Measurements from ENCODE around the gene DTD2. TPM values are rescaled to one million over a fixed set of nuclear protein-coding genes. Genes with fewer than 3 reads are reported as not detected.

Gene DTD2
- total RNA-seq, 1 donor from 2014 or later = 22.2 TPM

DNA sequence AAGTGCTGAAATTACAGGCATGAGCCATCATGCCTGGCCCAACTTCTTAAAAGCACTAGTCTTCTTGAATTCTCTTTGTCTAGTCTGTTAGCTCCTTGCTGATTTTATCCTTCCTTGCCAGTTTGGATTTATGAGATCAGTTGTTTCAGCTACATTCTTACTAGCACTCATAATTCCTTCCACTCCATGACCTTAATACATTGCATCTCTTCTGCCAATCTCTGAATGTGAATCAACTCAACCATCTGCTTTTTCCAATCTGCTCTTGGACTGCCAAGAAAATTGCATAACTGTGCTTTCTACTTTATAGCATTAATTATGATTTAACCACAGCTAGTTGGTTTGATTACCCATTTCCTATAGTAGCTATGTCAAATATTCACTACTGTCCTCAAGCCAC is 22.0 kb downstream of the DTD2 start:
- H3K9me3 Mint-ChIP-seq (ENCODE audit: low read depth) = peaks cover 14% of the 10 kb centered on the region
- no peak for DNase-seq (ENCODE audit: low spot score, unreplicated experiment)
- no peak overlapping the region for H3K27ac Mint-ChIP-seq
- no peaks in the 10 kb centered on the region for H3K4me1 Mint-ChIP-seq (ENCODE audit: low read depth)
- peaks cover 25% of the 10 kb centered on the region for H3K36me3 Mint-ChIP-seq (ENCODE audit: insufficient read depth)
- TF ChIP-seq, protein P1, sequence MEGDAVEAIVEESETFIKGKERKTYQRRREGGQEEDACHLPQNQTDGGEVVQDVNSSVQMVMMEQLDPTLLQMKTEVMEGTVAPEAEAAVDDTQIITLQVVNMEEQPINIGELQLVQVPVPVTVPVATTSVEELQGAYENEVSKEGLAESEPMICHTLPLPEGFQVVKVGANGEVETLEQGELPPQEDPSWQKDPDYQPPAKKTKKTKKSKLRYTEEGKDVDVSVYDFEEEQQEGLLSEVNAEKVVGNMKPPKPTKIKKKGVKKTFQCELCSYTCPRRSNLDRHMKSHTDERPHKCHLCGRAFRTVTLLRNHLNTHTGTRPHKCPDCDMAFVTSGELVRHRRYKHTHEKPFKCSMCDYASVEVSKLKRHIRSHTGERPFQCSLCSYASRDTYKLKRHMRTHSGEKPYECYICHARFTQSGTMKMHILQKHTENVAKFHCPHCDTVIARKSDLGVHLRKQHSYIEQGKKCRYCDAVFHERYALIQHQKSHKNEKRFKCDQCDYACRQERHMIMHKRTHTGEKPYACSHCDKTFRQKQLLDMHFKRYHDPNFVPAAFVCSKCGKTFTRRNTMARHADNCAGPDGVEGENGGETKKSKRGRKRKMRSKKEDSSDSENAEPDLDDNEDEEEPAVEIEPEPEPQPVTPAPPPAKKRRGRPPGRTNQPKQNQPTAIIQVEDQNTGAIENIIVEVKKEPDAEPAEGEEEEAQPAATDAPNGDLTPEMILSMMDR (IDR thresholded peaks at IDR 0.05; ENCODE audit: unreplicated experiment) = no peak
- H3K4me3 Mint-ChIP-seq (ENCODE audit: low read depth) = no peak overlapping the region
- no peaks in the 10 kb centered on the region for H3K27me3 Mint-ChIP-seq

GRCh38 chr14:31430634-31431264 is 26.6 kb downstream of the DTD2 start:
- Mint-ChIP-seq H3K27ac (no peak overlapping the region), H3K4me3 (ENCODE audit: low read depth) (no peak overlapping the region), H3K4me1 (ENCODE audit: low read depth) (no peaks in the 10 kb centered on the region), H3K27me3 (no peaks in the 10 kb centered on the region), H3K36me3 (ENCODE audit: insufficient read depth) (peaks cover 11% of the 10 kb centered on the region), H3K9me3 (ENCODE audit: low read depth) (peaks cover 9% of the 10 kb centered on the region)
- DNase-seq (ENCODE audit: low spot score, unreplicated experiment) = no peak
- TF ChIP-seq, protein P1 (IDR thresholded peaks at IDR 0.05; ENCODE audit: unreplicated experiment) = no peak

DNA sequence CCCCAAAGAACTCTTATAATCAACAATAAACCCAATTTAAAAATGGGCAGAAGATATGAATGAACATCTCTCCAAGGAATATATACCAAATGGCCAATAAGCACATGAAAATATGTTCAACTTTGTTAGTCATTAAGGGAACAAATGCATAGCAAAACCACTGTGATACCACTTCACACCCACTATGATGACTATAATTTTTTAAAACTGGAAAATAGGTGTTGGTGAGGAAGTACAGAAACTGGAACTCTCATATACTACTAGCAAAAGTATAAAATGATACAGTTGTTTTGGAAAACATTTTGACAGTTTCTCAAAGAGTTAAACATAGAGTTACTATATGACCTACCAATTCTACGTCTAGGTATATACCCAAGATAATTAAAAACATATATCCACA is 27.5 kb downstream of the DTD2 start:
- no peak overlapping the region for H3K4me3 Mint-ChIP-seq (ENCODE audit: low read depth)
- H3K27me3 Mint-ChIP-seq = no peaks in the 10 kb centered on the region
- no peaks in the 10 kb centered on the region for H3K4me1 Mint-ChIP-seq (ENCODE audit: low read depth)
- TF ChIP-seq, protein P1 (IDR thresholded peaks at IDR 0.05; ENCODE audit: unreplicated experiment) = no peak
- H3K9me3 Mint-ChIP-seq (ENCODE audit: low read depth) = peaks cover 9% of the 10 kb centered on the region
- no peak overlapping the region for H3K27ac Mint-ChIP-seq
- H3K36me3 Mint-ChIP-seq (ENCODE audit: insufficient read depth) = peaks cover 11% of the 10 kb centered on the region
- no peak for DNase-seq (ENCODE audit: low spot score, unreplicated experiment)

DNA sequence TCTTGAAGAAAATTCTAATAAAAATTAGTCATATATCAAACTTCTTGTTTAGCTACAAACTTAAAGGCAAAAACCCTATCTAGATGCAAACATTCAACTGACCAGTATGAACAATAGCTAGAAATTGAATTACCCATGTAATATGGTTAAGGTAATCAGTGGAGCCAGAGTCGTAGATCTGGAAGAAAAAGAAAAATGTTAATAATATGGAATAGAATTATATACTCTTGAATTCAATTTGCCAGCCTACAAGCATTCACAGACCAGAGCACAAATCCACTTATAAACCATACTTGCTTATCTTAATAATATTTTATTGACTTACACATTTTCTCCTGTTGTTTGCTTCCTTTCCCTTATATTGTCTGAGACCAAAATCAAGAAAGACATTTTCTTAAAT is 29.3 kb downstream of the DTD2 start:
- TF ChIP-seq, protein P1 (IDR thresholded peaks at IDR 0.05; ENCODE audit: unreplicated experiment) = no peak

DNA sequence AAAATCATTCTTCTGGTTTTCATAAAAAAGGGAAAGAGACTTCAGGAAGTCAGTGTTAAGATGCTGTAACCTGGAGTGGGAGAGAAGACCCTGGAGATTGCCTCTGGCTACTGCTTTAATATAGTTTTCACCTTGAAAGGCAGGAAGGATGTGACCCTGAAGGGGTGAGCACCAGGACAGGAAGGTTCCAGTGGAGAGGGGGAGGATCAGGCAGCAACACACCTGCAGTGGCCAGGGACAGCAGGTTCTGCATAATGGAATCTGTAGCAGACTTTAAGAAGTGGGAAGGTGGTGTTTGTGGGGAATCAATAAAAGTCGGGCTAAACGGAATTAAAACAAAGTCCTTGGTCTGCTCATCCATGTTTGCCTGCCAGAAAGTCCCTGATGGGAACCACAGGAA is 30.6 kb downstream of the DTD2 start:
- Mint-ChIP-seq H3K4me3 (ENCODE audit: low read depth) (no peak overlapping the region), H3K27ac (no peak overlapping the region), H3K27me3 (no peaks in the 10 kb centered on the region), H3K9me3 (ENCODE audit: low read depth) (peaks cover 3% of the 10 kb centered on the region), H3K36me3 (ENCODE audit: insufficient read depth) (peaks cover 3% of the 10 kb centered on the region), H3K4me1 (ENCODE audit: low read depth) (no peaks in the 10 kb centered on the region)
- DNase-seq (ENCODE audit: low spot score, unreplicated experiment) = no peak
- TF ChIP-seq, protein P1 (IDR thresholded peaks at IDR 0.05; ENCODE audit: unreplicated experiment) = no peak

More for the DNA sequence above, 29.3 kb downstream of the DTD2 start:
- Mint-ChIP-seq H3K4me1 (ENCODE audit: low read depth) (no peaks in the 10 kb centered on the region), H3K36me3 (ENCODE audit: insufficient read depth) (peaks cover 10% of the 10 kb centered on the region), H3K27ac (no peak overlapping the region), H3K27me3 (no peaks in the 10 kb centered on the region), H3K4me3 (ENCODE audit: low read depth) (no peak overlapping the region), H3K9me3 (ENCODE audit: low read depth) (peaks cover 9% of the 10 kb centered on the region)
- DNase-seq (ENCODE audit: low spot score, unreplicated experiment) = no peak

Data from progenitor cell of endocrine pancreas (in vitro differentiated cells).